ENCODE measurements around the gene NT5C.

Gene NT5C

GRCh38 chr17:75160211-75160610, 28.7 kb upstream of the NT5C start:
- TF ChIP-seq CTCF (IDR thresholded peaks at IDR 0.05): no peak

GRCh38 chr17:75159196-75160031, 27.9 kb upstream of the NT5C start:
- no peak for TF ChIP-seq CTCF (IDR thresholded peaks at IDR 0.05)

- TF ChIP-seq CTCF (IDR thresholded peaks at IDR 0.05): no peak
Observed at GRCh38 chr17:75155191-75155601, 23.7 kb upstream of the NT5C start.

GRCh38 chr17:75154195-75155106, 22.9 kb upstream of the NT5C start, which contains the start of gene JPT1:
TSS of gene JPT1 (minus strand) at chr17:75154512. CDS start at chr17:75154397, 115 bp downstream.
- TF ChIP-seq CTCF (IDR thresholded peaks at IDR 0.05): no peak

- TF ChIP-seq CTCF (IDR thresholded peaks at IDR 0.05): no peak
Observed at GRCh38 chr17:75153780-75154194, 22.2 kb upstream of the NT5C start.

- no peak for TF ChIP-seq CTCF (IDR thresholded peaks at IDR 0.05)
Observed at GRCh38 chr17:75152922-75153779, 21.6 kb upstream of the NT5C start.

- no peak for TF ChIP-seq CTCF (IDR thresholded peaks at IDR 0.05)
Observed at GRCh38 chr17:75152523-75152921, 21.0 kb upstream of the NT5C start.
